Forelimb muscle (tissue), 1 donor: ENCODE measurements around the gene AMPD2. TPM values are rescaled to one million over a fixed set of nuclear protein-coding genes. Genes with fewer than 3 reads are reported as not detected.
"Not testable (repeated sequence)": the region's sequence is repeated elsewhere in the genome, so short reads cannot be mapped to it uniquely, and the experiment has no call there.

ENCODE experiments used
- DNase-seq: peaks from one replicate; pipeline ENCODE4 v3.0.0-alpha.2; 2013; ENCODE audit warnings: low read depth
- polyA plus RNA-seq: library from polyadenylated mRNA; unstranded; fragments of 120-200 nt; gene quantifications from one replicate; pipeline ENCODE4 v1.2.1, GENCODE V29; 2013; ENCODE audit not compliant: insufficient read length

The AMPD2 gene
- polyA plus RNA-seq, 1 donor = 33.8 TPM

DNA sequence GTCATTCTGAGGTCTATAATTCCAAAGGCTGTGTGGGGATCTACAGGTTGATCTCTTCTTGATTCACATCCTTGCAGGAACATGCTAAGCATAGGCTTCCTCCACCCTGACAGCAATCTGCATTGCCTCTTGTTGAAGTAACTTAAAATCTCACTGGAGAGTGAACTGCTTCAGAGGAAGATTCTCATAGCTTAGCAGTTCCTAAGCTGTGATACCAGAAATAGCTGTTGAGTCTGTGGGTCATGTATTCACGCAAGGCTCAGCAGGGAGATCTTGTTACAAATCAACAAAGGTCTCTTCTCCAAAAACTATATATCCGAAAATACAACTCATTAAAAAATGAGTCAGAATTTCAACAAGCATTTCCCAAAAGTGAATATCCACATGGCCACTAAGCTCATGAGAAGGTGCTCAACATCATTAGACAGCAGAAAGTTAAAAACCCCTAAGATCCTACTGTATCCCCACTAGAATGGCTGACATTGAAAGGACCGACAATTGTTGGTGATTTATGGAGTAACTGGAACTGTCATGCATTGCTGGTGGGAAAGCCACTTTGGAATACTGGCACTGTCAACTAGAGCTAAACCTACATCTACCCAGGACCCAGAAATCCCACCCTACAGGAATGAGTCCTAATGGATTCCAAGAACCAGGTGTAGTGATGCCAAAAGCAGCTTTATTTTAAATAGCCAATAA is 57.2 kb downstream of the AMPD2 start:
- not testable (repeated sequence) for DNase-seq

DNA sequence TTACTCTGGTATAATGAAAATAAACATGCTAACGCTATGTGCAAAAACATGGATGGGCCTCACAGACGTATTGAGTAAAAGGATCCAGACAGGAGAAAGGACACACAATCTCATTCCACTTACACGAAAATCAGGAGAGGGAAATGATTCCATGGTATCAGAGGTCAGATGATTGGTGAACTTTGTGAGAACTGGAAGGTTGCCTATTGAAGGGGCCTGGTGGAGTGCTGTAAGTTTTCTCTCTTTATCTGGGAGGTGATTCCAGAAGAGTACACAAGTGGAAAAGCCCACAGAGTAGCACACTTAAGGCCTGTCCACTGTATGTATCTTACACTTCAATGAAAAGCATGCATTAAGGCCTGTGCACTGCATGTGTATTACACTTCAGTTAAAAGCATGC is 57.8 kb downstream of the AMPD2 start:
- no peak for DNase-seq

DNA sequence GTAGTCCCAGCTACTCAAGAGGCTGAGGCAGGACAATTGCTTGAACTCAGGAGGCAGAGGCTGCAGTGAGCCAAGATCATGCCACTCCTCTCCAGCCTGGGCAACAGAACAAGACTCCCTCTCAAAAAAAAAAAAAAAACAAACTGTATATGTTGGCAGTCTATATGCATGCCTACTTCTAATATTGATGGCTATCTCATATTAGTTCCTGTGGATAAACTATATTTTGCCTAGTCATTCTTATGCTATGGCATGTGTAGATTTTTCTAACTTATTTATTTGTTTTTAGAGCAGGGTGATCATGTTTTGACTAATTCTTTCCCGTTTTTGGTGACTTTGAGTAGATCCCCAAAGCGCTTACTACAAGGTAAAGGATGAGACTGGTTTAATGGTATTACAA is 59.0 kb downstream of the AMPD2 start:
- not testable (repeated sequence) for DNase-seq

Other genes starting within 250 kb of the AMPD2 start
- gene SORT1, start 221.9 kb upstream of the AMPD2 start, polyA plus RNA-seq = 30.7 TPM
- 65.7 TPM for gene PSMA5, start 193.4 kb upstream of the AMPD2 start, polyA plus RNA-seq
- 304 TPM for gene SYPL2, start 153.3 kb upstream of the AMPD2 start, polyA plus RNA-seq
- 38.9 TPM for gene ATXN7L2, start 135.9 kb upstream of the AMPD2 start, polyA plus RNA-seq
- gene CYB561D1, start 125.7 kb upstream of the AMPD2 start, polyA plus RNA-seq = 11.1 TPM
- gene AMIGO1, start 110.1 kb upstream of the AMPD2 start, polyA plus RNA-seq = 12.9 TPM
- gene GPR61, start 80.0 kb upstream of the AMPD2 start, polyA plus RNA-seq = 1.6 TPM
- gene GNAI3, start 71.2 kb upstream of the AMPD2 start, polyA plus RNA-seq = 6.7 TPM
- not detected for gene GNAT2, start 221 bp upstream of the AMPD2 start, polyA plus RNA-seq
- 25.1 TPM for gene GSTM4, start 36.3 kb downstream of the AMPD2 start, polyA plus RNA-seq
- gene GSTM2, start 48.2 kb downstream of the AMPD2 start, polyA plus RNA-seq = 190 TPM
- gene GSTM1, start 68.0 kb downstream of the AMPD2 start, polyA plus RNA-seq = 79.2 TPM
- gene GSTM5, start 92.4 kb downstream of the AMPD2 start, polyA plus RNA-seq = 16.6 TPM
- 40.6 TPM for gene GSTM3, start 121.2 kb downstream of the AMPD2 start, polyA plus RNA-seq
- gene EPS8L3, start 144.1 kb downstream of the AMPD2 start, polyA plus RNA-seq = not detected